Stimulated activated CD8-positive, alpha-beta memory T cell treated with anti-CD3 and anti-CD28 coated beads, Interleukin-2, amount 100 ng/mL, for 48 hours (primary cell): ENCODE results near the gene LAMC3.
A peak's percentile ranks its signal among the peaks of the same experiment; 100 is the strongest.

Experiments used
- DNase-seq, 2 donors: peaks; one replicate each; pipeline ENCODE4 v3.0.0-alpha.2; 2020; ENCODE audit warnings: low read depth in 2 of 2

Gene LAMC3

DNA sequence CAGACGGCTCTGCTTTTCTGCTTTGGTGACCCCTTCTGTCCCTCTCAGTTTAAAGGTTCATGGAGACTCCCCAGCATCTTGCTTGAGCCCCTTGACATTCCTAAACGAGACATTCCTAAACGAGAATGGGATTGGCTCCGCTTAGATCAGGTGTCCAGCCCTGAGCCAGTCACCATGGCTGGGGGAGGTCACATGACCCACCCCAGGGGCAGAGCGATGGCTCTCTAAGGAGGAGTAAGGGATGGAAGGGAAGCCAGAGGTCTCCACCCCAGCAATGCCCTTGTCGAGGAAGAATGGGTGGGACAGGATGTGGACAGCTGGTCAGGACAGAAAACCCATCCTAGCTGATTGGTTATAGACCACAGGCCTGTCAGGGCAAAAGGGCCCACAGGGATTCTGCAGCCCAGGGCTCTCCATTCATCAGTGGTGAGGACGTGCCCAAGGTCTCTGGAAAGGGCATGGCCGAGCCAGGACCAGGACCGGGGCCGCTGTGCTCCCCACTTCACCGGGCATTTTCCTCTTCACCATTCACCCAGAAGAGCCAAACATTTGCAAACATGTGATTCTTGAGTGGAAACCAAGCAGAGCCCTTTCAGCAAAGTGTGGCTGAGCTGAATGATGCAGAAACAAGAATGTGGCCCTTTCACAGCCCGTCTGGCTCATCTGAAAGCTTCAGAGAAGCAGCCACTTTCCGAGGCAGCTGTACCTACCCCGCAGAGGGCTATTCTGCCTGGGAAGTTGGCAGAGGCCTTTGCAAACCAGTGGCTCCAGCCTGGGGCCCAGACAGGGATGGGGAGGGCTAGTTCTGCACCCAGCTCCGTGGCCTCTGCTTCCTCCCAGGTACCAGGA is 67.6 kb downstream of the LAMC3 start:
- no peak for DNase-seq

DNA sequence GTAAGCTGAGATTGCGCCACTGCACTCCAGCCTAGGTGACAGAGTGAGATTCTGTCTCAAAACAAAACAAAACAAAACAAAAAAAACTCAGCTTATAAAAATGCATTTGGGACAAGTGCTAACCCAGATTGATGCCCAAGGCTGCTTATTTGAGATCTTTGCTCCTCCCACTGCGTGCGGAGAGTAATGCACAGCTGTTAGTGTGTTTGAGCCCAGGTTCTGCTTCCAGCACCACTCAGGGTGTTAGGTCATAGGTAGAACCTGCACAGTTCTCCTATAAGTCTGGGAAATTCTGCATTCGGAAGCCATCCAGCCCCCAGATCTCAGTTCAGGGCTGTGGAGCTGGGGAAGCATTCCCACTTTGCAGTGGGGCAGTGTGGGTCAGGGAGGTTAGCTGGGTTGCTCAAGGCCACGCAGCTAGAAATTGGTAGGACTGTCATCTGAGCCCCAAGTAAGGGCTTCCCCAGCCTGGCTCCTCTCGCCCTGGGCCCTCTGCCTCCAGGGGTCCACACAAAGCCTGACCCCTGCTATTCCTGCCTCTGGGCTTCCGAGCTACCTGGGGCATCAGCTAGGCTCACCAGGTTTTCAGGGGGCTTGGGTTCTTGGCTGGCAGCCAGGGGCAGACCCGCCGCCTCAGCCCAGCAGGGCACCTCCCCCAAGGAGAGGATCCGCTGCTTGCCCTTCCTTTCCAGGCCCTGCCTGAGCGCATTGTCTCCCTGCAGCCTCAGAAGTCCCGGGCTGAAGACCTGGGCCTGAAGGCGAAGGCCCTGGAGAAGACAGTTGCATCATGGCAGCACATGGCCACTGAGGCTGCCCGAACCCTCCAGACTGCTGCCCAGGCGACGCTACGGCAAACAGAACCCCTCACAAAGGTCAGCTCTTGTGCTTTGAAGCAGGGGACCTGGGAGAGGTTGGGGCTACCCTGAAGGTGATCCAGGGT is 69.7 kb downstream of the LAMC3 start:
- DNase-seq, result no peak

DNA sequence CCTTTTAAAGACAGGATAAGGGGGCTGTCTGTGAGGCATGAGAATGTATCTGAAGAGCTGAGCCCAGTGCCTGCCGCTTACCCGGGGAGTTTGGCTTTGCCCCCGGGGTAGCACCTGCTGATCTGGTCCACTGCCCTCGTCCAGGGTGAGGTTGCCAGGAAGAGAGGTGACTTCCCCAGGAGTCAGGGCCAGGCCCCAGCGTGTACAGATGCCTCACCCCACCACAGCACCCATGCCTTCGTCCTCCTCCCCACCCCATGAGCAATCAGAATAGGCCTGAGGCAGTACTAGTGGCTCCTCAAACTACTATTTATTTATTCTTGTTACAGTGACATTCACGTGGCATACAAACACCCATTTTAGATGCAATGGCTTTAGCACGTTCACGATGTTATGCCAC is 71.6 kb downstream of the LAMC3 start:
- no peak for DNase-seq

DNA sequence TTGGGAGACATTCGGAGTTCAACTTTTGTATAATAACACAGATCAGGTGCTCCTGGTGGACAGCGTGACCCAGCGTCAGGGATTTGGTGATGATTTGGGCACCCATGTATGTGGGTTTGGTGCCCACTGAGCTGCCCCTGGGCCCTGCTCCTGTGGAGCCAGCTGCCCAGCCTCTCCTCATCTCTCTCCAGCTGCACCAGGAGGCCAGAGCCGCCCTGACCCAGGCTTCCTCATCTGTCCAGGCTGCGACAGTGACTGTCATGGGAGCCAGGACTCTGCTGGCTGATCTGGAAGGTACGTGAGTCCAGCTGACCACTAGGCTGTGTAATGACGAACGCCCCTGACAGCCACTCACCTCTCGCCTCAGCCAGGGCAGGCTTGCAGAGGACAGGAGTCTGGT is 72.9 kb downstream of the LAMC3 start:
- no peak for DNase-seq

DNA sequence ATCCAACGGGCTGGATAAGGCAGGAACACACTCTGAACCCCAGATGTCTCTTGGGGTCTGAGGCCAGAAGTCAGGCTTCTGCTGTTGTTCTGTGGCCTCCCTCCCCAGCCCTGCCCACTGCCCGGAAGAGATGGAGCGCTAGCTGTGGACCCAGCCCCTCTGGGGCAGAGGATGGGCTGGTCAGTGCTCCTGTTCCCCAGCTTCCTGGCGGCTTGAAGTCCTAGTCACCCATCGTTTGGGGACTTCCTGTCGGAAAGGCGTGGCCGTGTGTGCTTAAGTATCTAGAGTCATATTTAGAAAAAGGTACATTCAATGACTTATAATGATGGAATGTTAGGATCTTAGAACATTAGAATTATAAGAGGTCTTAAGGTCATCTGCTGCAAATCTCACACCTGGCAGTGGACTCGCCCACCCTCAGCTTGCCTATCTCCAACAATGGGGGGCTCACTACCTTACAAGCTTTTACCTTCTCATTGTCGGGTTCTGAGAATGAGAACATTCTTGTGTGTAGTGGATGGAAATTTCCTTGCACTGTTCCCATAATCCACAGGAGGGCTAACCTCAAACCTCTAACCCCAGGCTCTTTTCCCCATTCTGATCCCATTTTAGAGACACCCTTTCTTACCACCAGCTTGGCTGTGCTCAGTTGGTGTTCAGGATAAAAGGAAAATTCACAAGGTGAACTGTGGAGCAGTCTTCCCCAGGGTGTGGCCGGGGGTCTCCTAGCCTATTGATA is 74.0 kb downstream of the LAMC3 start:
- DNase-seq, result no peak

DNA sequence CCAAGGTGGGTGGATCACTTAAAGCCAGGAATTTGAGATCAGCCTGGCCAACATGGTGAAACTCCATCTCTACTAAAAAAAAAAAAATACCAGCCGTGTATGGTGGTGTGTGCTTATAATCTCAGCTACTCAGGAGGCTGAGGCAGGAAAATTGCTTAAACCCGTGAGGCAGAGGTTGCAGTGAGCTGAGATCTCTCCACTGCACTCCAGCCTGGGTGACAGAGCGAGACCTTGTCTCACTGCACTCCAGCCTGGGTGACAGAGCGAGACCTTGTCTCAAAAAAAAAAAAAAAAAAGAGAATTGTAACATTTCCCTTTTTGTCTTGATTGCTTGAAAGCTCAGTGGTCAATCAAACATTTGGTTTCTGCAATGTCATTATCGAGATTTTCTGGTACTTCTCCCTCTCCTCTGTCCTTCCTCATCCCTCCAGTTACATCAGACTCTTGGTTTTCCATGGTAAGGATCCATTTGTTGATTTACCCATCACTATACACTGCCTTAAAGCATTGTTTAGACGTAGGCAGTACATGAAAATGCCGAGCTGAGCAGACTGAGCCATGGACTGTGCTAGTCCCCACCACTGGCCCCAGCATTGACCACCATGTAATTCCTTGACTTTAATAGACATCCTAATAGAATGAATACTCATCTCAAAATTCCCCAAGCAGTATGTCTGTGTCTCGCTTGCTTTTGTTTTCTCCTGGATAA is 75.8 kb downstream of the LAMC3 start:
- DNase-seq, result no peak

DNA sequence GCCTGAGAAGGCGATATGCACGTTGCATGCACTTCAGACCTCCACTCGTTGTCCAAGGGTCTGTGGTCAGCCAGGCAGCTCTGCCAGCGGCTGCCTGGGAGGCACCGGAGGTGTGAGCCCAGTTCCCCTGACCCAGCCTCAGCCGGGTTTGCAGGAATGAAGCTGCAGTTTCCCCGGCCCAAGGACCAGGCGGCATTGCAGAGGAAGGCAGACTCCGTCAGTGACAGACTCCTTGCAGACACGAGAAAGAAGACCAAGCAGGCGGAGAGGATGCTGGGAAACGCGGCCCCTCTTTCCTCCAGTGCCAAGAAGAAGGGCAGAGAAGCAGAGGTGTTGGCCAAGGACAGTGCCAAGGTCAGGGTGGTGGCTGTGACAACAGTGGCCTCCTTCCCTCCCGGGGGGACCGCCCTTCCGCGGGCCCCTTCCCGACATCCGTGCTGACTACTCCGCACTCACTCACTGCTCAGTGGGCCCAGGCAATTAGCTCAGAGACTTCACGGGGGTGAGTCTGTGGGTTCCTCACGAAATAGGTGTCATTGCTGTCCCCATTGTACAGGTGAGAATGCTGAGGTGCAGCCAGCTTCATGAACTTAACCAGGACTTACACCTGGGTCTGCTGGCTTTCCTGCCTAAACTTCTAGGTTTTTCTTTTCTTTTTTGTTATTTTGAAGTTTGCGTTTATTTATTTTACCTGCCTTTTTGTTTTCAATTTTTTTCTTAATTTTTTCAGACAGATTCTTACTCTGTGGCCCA is 76.6 kb downstream of the LAMC3 start:
- no peak for DNase-seq

DNA sequence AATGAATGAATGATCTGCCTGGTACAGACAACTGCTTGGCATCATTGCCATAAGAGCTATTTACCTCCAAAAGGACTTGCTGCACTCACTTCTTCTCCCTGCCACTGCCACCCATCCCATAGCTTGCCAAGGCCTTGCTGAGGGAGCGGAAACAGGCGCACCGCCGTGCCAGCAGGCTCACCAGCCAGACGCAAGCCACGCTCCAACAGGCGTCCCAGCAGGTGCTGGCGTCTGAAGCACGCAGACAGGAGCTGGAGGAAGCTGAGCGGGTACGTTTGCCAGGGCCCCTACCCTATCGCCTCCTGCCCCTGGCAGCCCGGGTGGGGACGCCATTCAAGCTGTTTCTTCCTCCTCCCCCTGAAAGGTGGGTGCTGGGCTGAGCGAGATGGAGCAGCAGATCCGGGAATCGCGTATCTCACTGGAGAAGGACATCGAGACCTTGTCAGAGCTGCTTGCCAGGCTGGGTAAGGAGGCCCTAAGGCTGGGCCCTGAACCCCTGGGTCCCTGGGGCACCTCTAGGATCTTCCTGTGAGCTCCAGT is 78.5 kb downstream of the LAMC3 start:
- DNase-seq, result no peak

DNA sequence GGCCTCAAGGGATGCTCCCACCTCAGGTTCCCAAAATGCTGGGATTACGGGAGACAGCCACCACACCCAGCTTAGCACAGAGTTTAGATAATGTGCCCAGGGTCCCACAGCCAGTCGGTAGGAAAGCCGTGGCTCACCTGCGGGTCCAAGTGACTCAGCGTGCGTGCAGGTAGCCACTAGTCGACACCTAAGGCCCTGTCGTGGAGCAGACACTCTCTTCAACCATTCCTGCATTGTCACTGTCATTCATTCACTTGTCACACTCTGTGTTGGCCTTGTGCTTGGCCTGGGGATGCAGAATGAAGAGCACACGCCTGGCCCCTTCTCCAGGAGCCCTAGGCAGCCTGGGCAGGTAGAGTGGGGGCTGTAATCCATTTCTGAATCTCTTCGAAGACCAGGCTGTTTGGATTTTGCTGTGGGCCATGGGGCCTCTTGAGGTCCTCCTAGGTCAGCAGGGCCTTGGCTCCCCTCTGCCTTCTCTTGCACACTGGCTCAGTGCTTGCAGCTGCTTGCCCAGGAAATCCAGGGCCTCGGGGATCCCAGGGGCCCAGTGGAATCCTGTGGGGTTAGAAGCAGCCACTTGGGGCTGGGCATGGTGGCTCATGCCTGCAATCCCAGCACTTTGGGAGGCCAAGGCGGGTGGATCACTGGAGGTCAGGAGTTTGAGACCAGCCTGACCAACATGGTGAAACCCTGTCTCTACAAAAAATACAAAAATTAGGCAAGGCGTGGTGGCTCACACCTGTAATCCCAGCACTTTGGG is 81.2 kb downstream of the LAMC3 start:
- no peak for DNase-seq

DNA sequence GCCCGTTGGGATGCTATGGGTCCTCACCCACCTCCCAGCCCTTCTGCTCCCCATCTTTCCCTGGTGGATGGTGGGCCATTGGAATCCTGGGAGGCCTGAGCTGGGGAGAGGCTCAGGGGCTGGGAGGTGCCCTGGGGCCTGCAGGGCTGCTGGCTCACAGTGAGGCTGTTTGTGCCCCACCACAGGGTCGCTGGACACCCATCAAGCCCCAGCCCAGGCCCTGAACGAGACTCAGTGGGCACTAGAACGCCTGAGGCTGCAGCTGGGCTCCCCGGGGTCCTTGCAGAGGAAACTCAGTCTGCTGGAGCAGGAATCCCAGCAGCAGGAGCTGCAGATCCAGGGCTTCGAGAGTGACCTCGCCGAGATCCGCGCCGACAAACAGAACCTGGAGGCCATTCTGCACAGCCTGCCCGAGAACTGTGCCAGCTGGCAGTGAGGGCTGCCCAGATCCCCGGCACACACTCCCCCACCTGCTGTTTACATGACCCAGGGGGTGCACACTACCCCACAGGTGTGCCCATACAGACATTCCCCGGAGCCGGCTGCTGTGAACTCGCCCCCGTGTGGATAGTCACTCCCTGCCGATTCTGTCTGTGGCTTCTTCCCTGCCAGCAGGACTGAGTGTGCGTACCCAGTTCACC is 82.5 kb downstream of the LAMC3 start:
- no peak for DNase-seq

DNA sequence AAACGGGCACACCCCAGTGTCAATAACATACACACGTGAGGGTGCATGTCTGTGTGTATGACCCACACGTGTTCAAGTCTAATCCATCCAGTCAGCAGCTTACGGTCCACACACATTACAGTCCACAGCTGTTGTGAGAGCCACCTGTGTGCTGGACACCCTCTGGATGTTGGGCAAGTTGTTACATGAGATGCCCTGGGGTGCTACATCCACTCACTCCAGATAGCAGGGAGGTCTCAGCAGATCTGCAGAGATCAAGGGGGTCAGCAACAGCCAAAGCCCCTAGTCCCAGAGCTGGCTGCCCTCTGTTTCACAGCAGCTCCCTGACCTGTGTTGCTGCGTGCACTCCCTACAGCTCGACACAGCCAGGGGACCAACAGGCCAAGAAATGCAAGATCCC is 83.1 kb downstream of the LAMC3 start:
- no peak for DNase-seq

DNA sequence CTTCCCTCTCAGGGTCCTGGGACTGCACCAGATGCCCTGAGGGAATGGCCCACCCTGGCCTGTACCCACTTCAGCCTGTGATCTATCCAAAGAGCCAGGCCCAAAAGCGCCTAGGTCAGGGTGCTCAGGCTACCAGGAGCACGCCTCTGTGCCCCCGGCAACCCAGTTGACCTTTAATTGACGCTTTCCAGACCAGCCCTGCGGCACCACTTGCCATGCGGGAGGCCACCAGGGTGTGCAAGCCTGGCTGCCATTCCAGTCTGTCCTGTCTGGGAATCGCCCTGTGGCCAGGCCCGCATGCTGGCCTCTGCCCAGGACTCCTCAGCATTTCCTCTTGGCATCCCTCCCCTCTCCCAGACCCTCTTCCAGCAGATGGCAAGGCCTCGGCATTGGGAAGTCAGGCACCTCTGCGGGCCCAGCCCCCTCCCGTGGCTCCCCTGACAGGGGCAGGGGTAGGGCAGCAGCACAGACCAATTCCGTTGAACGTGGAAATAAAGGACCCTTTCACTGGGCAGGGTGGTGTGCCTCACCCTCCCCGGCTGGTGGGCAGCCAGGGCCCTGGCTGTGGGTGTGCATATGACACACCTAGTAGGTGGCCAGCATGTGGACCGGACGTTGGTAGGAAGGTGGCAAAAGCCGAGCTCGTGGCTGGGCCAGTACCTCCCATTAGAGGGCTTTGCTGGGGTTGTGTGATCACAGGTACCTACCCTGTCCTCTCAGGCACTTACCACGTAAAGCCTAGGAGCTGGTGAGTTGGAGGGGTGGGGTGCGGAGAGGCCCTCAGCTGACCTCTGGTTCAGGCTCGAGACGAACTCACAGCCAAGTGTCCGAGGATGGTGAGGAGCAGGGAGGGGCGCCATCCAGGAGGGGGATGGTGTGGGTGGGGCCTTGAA is 83.8 kb downstream of the LAMC3 start:
- no peak for DNase-seq

DNA sequence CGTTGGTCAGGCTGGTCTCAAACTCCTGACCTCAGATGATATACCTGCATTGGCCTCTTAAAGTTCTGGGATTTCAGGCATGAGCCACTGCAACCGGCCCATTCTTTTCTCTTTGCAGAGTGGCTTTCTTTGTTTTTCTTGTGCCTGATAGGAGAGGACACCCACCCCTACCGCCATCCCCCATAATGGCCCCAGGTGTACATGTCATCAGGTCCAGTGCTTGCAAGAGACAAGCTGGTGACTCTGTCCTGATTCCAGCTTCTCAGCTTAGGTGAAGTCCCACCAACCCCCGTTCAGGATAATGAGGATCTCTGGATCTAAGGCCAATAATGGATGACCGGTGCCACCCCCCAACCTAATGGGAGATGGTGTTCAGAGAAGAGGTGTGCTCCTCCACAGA is 85.0 kb downstream of the LAMC3 start:
- DNase-seq, result no peak

DNA sequence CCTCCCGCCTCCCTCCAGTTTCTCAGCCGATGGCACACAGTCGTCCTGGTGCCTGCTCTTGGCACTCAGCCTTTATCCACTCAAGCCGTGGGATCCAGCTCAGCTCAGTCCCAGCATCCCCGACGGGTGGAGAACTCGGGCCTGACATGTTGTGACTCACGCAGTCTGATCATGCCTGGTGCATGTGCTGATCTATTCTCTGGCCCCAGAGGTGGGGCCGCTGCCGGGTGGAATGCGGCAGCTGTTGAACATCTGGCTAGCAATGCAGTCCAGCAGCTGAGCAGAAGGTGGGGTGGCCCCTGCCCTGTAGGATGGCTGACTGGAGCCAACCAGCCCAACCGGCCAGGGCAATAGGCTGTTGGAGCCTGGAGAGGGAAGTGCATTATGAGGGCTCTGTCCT is 85.6 kb downstream of the LAMC3 start:
- no peak for DNase-seq

DNA sequence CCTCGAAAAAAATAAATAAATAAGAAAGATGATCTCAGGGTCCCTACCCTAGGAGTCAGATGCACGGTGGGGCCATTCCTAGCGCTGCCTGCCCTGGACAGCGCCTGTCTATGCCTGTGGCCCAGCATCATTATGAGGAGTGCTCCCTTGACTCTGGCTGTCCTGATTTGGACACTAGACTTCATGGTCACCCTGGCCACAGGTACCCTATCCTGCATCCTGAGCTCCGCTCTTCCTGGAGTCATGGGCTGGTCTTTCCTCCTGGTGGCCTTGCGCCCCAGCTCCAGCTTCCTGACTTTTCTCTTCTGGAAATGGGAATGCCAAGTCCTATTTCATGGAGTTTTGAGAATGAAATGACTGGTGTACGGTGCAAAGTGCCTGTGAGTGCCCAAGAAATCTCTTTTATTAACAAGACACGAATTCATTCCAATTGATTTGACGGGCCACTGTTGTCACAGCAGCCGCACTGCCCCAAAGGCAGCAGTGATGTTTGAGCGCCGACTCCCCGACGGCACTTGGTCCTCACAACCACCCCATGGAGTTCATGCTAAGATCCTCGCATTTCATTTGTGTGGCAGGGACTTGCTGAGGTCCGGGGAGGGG is 86.8 kb downstream of the LAMC3 start:
- no peak for DNase-seq

DNA sequence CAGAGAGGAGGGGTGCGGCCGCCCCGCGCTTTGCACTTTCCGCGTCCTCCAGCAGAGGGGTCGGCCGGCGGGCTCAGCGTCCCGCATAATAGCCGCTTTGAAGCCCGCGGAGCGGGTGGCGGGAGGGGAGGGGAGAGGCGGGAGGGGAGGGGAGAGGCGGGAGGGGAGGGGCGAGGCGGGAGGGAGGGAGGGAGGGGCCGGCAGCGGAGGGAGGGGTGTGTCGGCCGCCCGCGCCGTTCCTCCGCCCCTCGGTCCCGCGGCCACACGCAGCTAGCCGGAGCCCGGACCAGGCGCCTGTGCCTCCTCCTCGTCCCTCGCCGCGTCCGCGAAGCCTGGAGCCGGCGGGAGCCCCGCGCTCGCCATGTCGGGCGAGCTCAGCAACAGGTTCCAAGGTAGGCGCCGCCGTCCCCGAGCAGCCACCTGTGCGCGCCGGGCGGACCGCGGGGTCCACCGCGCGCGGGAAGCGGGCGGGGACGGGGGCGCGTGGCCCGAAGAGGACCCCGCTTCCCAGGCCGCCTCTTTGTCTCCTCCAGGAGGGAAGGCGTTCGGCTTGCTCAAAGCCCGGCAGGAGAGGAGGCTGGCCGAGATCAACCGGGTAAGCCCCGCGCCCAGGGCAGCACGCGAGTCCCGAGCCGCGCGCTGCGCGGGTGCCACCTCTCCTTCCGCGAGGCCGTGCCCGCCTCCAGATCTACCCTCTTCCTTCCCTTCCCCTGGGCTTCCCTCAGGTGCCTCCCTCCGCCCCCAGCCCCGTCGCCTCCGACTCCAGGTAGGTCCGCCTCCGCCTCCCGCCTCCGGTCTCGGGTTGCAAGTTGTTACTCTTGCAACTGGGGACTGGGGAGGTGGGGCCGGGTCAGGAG is 87.5 kb downstream of the LAMC3 start, which contains the start of gene AIF1L:
AIF1L (plus strand) TSS at position 263 of the 857 bp plus-strand sequence; CDS start at position 362, 99 bp downstream.
- DNase-seq, result peak; percentile 3 to 7
